SU-DHL-6 (cell line): Measurements from ENCODE around the gene KCTD11.

Experiments
- H2AFZ ChIP-seq: fragments of 200-600 bp; sonication (generic); 2 replicates; pipeline ENCODE4 v1.6.1; 2014; ENCODE audit warnings: low read depth, mild to moderate bottlenecking, moderate library complexity, mixed read lengths, antibody characterized with exemption, low read length; ENCODE audit not compliant: severe bottlenecking
- H3F3A ChIP-seq: fragments of 200-600 bp; shearing (Covaris generic); 2 replicates; pipeline ENCODE4 v1.6.0; 2016; ENCODE audit warnings: antibody characterized with exemption, mild to moderate bottlenecking; ENCODE audit not compliant: insufficient read depth
- H3K27ac ChIP-seq: fragments of 200-600 bp; sonication (generic); 2 replicates; pipeline ENCODE4 v1.5.1; 2016; ENCODE audit warnings: low read depth, mild to moderate bottlenecking, low read length, moderate library complexity, mixed read lengths
- H3K27me3 ChIP-seq: fragments of 200-600 bp; sonication (generic), shearing (Covaris generic); 2 replicates; pipeline ENCODE4 v1.6.0; 2014; ENCODE audit warnings: mild to moderate bottlenecking, low read length
- H3K36me3 ChIP-seq: fragments of 200-600 bp; sonication (generic); 2 replicates; pipeline ENCODE4 v1.6.1; 2014; ENCODE audit warnings: mild to moderate bottlenecking, low read length, mixed read lengths
- H3K4me2 ChIP-seq: fragments of 300-600, 200-600 bp; shearing (Covaris generic), sonication (generic); 2 replicates; pipeline ENCODE4 v1.6.0; 2014; ENCODE audit warnings: low read length, low read depth, mild to moderate bottlenecking; ENCODE audit not compliant: poor library complexity, severe bottlenecking
- H3K4me3 ChIP-seq: fragments of 200-600 bp; sonication (generic); 2 replicates; pipeline ENCODE4 v1.5.1; 2014; ENCODE audit warnings: antibody characterized with exemption, low read length, mild to moderate bottlenecking, mixed read lengths; ENCODE audit not compliant: insufficient read depth, poor library complexity, severe bottlenecking
- H3K79me2 ChIP-seq: fragments of 200-600 bp; sonication (generic); 2 replicates; pipeline ENCODE4 v1.6.1; 2014; ENCODE audit warnings: mild to moderate bottlenecking, low read length, moderate library complexity; ENCODE audit not compliant: insufficient read depth
- H3K9ac ChIP-seq: fragments of 200-600 bp; sonication (generic); 2 replicates; pipeline ENCODE4 v1.7.0; 2014; ENCODE audit warnings: mild to moderate bottlenecking, low read length
- H3K9me2 ChIP-seq: fragments of 200-600 bp; sonication (generic); replicated peaks from 2 replicates; pipeline ENCODE4 v1.6.1; 2014; ENCODE audit warnings: low read length; ENCODE audit not compliant: insufficient read depth
- H3K9me3 ChIP-seq: fragments of 200-600 bp; sonication (generic); 2 replicates; pipeline ENCODE4 v1.6.1; 2014; ENCODE audit warnings: low read length, mixed read lengths; ENCODE audit not compliant: insufficient read depth
- H4K20me1 ChIP-seq: fragments of 200-600 bp; sonication (generic); 2 replicates; pipeline ENCODE4 v1.6.1; 2014; ENCODE audit warnings: low read depth, mild to moderate bottlenecking, antibody characterized with exemption, low read length, moderate library complexity, mixed read lengths
- EZH2phosphoT487 ChIP-seq: fragments of 200-600 bp; sonication (generic), shearing (Covaris generic); conservative IDR thresholded peaks from 2 replicates; pipeline ENCODE4 v1.6.1; 2018; ENCODE audit warnings: mild to moderate bottlenecking, antibody characterized with exemption, low read length, moderate library complexity, mixed read lengths
- TF ChIP-seq, protein P1 (sequence below): fragments of 200-600 bp; sonication (generic); IDR thresholded peaks from one replicate; pipeline ENCODE4 v1.5.1; 2017; ENCODE audit warnings: antibody characterized with exemption, mild to moderate bottlenecking, low read length, moderate library complexity; ENCODE audit not compliant: insufficient read depth, poor library complexity, severe bottlenecking

Gene KCTD11

DNA sequence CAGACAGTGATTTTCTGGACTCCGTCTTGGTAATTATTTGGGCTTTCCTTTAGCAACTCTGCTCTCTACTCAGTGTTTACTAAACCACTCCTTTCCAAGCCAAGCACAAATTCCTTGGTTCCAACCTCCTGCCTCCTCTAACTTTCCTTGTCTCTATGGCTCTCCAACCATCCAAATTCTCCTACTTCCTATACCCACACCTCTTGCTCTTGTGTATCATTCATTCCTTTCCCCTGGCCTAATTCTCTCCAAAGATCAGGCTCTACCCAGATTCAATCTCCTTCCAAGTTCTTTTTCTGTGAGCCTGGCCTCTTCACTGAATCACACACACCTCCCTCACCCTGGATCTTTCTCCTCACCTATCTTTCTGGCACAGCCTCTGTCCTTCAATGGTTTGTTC, 24.0 kb upstream of the KCTD11 start:
- no peaks in the 10 kb centered on the region for H3K9me3 ChIP-seq
- H3K27ac ChIP-seq = no peak overlapping the region
- peaks cover 17% of the 10 kb centered on the region; the same call in 1 of the 2 replicates for H3K79me2 ChIP-seq
- H2AFZ ChIP-seq = no peak overlapping the region
- H3K9ac ChIP-seq = peak overlapping the region; percentile 94
- no peaks in the 10 kb centered on the region for H3K36me3 ChIP-seq
- H3F3A ChIP-seq = peaks cover 9% of the 10 kb centered on the region
- H3K9me2 ChIP-seq = no peaks in the 10 kb centered on the region
- peak overlapping the region; percentile 99 for H3K4me3 ChIP-seq
- TF ChIP-seq, protein P1, sequence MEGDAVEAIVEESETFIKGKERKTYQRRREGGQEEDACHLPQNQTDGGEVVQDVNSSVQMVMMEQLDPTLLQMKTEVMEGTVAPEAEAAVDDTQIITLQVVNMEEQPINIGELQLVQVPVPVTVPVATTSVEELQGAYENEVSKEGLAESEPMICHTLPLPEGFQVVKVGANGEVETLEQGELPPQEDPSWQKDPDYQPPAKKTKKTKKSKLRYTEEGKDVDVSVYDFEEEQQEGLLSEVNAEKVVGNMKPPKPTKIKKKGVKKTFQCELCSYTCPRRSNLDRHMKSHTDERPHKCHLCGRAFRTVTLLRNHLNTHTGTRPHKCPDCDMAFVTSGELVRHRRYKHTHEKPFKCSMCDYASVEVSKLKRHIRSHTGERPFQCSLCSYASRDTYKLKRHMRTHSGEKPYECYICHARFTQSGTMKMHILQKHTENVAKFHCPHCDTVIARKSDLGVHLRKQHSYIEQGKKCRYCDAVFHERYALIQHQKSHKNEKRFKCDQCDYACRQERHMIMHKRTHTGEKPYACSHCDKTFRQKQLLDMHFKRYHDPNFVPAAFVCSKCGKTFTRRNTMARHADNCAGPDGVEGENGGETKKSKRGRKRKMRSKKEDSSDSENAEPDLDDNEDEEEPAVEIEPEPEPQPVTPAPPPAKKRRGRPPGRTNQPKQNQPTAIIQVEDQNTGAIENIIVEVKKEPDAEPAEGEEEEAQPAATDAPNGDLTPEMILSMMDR = no peak
- no peak for TF ChIP-seq EZH2phosphoT487
- peak overlapping the region; percentile 69 for H3K4me2 ChIP-seq
- H3K27me3 ChIP-seq = no peaks in the 10 kb centered on the region
- H4K20me1 ChIP-seq = no peaks in the 10 kb centered on the region

DNA sequence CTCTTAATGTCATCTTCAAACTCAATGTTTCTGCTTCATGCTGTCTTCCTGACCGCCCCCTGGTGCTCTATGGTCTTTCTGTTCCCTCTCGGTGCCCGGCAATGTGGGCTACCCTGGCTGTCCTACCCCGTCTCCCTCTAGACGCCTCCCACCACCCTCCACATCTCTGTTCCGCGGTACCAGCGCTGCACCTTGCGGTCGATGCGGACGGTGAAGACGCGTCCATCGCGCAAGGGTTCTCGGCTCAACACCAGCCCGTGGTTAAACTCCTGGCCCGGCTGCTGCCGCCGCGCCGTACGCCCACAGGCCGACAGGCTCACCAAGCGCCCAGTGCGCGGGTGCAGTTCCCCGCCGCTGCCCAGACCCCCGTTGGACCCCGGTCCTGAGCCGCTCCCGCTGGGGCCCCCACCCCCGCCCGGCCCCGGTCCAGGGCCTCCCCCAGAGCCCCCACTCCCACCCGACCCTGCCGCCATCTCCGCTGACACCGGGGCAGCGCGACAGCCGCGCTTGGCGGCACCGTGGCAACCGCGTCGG, 23.1 kb upstream of the KCTD11 start, which contains the start of gene NEURL4:
Gene NEURL4, minus strand, starts transcription at position 496 of the 534 bp plus-strand sequence. Its CDS starts 23 bp downstream, at position 473.
- peaks cover 17% of the 10 kb centered on the region; the same call in 1 of the 2 replicates for H3K79me2 ChIP-seq
- H2AFZ ChIP-seq = peak within 1 kb of the TSS; percentile 75
- H3K4me3 ChIP-seq = peak within 1 kb of the TSS; percentile 99
- H3K9me3 ChIP-seq = no peaks in the 10 kb centered on the region
- H3K9ac ChIP-seq = peak within 1 kb of the TSS; percentile 94
- H3K4me2 ChIP-seq = peak within 1 kb of the TSS; percentile 69
- TF ChIP-seq EZH2phosphoT487 = no peak
- TF ChIP-seq, protein P1 = no peak
- H4K20me1 ChIP-seq = no peaks in the 10 kb centered on the region
- H3K9me2 ChIP-seq = no peaks in the 10 kb centered on the region
- H3K27ac ChIP-seq = peak within 1 kb of the TSS; percentile 89
- peaks cover 9% of the 10 kb centered on the region for H3F3A ChIP-seq
- no peaks in the 10 kb centered on the region for H3K36me3 ChIP-seq
- no peaks in the 10 kb centered on the region for H3K27me3 ChIP-seq

DNA sequence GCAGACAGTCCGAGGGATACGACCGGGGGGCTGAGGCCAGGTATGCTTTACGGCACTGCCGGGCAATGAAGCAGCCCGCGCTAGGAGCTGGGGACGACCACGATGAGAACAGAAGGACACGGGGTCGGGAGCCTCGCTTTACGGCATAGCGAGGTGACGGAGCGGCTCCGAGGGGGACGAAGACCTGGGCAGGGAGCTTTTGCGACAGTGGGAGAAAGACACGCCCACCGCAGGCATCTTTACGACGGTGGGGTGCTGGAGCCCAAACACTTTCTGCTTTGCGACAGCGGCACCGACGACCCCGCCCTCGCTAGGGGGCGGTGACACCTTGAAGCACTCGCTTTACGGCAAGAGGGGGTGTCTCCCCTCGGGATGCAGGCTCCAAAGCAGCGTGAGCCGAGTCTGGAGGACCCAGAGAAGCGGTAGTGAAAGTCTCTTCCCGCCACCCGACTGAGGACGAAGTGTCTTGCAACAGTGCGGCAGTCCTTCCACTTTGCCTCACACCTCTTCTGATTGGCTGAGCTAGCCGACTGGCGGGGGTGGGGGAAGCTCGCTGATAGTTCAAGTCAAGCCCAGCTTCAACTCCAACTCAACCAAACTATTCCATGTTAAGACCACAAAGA, 22.5 kb upstream of the KCTD11 start:
- peak overlapping the region; percentile 99 for H3K4me3 ChIP-seq
- peaks cover 9% of the 10 kb centered on the region for H3F3A ChIP-seq
- no peak for TF ChIP-seq EZH2phosphoT487
- TF ChIP-seq, protein P1 = no peak
- H3K27me3 ChIP-seq = no peaks in the 10 kb centered on the region
- H3K27ac ChIP-seq = peak overlapping the region; percentile 89
- H3K4me2 ChIP-seq = peak overlapping the region; percentile 69
- no peaks in the 10 kb centered on the region for H3K9me3 ChIP-seq
- peak overlapping the region; percentile 75 for H2AFZ ChIP-seq
- peak overlapping the region; percentile 94 for H3K9ac ChIP-seq
- no peaks in the 10 kb centered on the region for H3K36me3 ChIP-seq
- H3K79me2 ChIP-seq = peaks cover 17% of the 10 kb centered on the region; the same call in 1 of the 2 replicates
- H4K20me1 ChIP-seq = no peaks in the 10 kb centered on the region
- no peaks in the 10 kb centered on the region for H3K9me2 ChIP-seq
